Measurements from ENCODE around the gene LZIC. TPM values are rescaled to one million over a fixed set of nuclear protein-coding genes. Genes with fewer than 3 reads are reported as not detected.

LZIC gene
- total RNA-seq, 1 experiment from 2014 or later: 61.9 TPM

DNA sequence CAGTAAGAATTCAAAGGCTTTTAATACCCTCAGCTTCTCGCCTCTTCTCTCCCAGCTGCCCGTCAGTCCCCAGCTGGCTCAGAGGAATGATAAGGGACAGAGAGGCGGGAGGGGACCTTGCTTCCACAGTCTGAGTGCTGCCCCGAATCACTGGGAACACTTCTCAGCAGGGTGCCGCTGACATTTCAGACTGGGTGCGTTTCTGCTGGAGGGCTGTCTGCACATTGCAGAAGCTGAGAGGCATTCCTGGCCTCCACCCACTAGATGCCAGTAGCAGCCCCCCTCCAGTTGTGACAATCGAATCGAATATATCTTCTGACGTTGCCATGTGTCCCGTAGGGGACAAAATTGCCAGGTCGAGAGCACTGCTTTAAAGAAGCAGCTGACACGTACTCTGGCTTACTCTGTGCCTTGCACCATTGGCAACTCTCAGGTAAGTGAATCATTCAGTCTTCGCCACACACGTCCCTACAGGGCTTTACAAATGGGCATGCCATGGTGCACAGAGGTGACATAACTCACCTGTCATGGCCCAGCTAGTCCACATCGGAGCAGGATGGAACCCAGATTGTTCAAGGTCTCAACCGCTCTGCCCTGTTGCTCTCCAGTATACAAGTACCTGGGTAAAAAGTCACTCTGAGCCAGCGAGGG, 57.0 kb downstream of the LZIC start:
- no peak for DNase-seq (ENCODE audit: low read depth)

DNA sequence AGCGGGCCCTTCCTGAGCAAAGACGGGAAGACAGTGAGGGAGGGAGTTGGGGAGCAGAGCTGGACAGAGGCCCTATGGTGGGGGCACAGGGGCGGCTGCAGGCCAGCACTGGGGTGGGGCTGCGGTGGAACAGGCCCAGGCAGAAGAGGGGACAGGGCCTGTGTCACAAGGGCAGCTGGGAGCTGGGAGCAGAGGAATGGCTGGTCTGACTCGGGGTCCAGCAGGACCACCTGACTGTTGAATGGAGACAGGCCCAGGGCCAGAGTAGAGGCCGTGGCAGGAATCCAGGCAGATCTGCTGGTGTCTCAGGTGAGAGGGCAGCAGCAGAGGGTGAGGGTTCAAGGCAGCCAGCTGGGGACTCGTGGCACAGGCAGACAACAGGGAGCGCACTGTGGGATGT, 58.4 kb downstream of the LZIC start:
- DNase-seq (ENCODE audit: low read depth): no peak

DNA sequence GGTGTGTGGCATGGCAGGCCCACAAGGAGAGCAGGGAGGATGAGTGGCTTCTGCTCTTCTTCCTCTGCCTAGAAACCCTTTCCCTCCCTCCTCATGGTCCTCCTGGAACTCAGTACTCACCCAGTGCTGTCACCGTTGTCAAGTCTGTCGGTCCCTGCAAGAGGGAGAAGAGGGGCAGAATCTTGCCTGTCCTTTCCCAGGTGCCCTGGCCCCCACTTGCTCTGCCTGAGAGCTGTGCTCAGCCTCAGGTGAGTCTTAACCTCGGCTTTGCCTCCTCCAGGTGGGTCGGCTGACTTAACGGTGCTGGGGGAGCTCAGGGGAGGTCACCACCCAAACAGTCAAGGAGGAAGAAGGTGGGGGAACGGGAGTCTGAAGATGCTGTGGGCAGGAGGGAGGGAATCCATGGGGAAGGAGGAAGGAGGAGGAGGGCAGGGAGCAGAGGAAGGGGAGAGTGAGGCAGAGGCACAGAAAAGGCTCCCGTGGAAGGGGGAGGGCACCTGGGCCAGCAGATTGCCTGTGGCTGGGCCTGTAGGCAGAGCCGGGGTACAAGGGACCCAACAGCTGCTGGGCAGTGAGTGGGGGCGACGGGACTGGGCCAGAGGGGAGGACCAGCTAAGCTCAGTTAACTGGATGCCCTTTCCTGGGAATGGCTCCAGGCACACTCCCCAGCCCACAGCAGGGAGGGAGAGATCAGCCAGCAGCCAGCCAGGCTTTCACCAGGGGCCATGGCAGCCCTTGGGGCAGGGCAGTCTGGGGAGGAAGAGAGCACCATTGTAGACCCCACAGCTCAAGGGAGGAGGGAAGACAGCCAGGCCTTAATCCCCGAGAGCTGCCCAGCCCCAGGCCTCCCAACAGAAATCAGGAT, 59.4 kb downstream of the LZIC start:
- no peak for DNase-seq (ENCODE audit: low read depth)

DNA sequence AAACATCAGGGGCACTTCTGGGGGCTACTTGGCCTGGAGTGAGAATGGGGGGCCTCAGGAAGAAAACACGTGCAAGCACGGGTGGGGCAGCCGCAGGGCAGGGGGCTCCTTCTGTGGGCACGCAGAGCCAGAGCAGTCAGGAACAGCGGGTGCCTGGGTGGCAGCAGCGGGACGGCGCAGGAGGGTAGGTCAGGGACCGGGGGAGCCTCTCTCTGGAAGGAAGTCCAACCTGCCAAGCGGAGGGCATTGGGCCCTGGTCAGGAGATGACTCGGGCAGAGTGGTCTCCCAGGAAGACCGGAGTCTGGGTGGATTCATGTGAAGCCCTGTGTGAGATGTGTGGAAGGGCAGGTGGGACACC, 60.3 kb downstream of the LZIC start:
- DNase-seq (ENCODE audit: low read depth): no peak

DNA sequence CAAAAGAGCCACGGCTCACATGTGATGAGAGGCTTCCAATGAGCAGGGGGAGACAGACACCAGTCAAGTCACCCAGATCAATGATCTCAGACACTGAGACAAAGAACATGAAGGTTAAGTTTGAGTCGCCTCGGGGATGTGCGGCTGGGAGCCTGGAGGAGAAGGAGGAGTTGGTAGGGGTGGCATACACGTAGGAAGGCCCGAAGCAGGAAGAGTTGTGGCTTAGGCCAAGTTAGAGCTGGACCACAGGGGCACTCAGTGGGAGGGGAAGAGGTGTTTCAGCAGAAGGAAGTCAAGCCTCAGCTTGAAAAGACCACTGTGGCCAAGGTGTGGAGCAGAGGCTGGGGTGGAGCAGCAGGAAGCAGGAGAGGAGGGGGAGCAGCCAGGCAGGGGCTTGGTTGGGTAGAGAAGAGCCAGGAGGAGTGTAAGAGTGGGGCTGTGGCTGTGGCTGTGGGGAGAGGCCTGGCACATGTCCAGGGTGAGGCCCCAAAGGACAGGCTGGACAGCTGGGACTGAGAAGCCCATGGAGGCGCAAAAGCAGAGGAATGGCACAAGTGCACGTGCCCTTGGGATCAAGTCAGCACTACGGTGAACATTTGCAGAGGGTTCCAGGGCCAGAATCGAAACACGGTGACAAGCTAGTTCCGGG, 60.8 kb downstream of the LZIC start:
- DNase-seq (ENCODE audit: low read depth): peak; percentile 39

DNA sequence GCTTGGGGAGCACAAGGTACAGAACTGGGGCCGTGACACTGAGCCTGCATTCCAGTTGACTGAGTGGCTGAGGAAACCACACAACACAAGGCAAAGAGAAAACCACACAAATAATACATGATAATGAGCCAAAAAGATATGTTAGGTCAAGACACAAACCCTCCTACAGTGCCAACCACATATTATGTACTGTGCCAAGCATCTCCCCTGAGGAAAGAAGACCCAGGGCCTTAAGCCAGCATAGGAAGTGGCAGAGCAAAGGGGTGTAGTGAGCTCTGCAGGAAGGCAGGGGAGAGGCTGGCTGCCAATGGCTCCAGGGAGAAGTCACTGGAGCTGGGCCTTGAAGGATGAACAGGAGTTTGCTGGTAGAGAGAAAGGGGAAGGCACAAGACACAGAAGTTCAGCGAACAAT, 61.3 kb downstream of the LZIC start:
- peak; percentile 96 for DNase-seq (ENCODE audit: low read depth)

Other genes with a start within 250 kb of the LZIC start
- gene CLSTN1, start 119.4 kb downstream of the LZIC start, total RNA-seq (2014; rRNA removed; shearing (Covaris generic)): 48.3 and 53.6 TPM in 2 replicates
- 30.6 and 37.0 TPM in 2 replicates for gene CTNNBIP1, start 33.1 kb downstream of the LZIC start, total RNA-seq (2014; rRNA removed; shearing (Covaris generic))
- 7.6 and 17.2 TPM in 2 replicates for gene NMNAT1, start 84 bp upstream of the LZIC start, total RNA-seq (2014; rRNA removed; shearing (Covaris generic))
- not detected in 2 replicates for gene RBP7, start 53.8 kb upstream of the LZIC start, total RNA-seq (2014; rRNA removed; shearing (Covaris generic))
- 29.1 and 33.5 TPM in 2 replicates for gene UBE4B, start 89.6 kb upstream of the LZIC start, total RNA-seq (2014; rRNA removed; shearing (Covaris generic))